Activated gamma-delta T cell (primary cell): ENCODE measurements around the gene CNOT1.

Experiments used
- DNase-seq: peaks from one replicate; lab custom pipeline; 2025; lab: John Stamatoyannopoulos, UW

Gene CNOT1

DNA sequence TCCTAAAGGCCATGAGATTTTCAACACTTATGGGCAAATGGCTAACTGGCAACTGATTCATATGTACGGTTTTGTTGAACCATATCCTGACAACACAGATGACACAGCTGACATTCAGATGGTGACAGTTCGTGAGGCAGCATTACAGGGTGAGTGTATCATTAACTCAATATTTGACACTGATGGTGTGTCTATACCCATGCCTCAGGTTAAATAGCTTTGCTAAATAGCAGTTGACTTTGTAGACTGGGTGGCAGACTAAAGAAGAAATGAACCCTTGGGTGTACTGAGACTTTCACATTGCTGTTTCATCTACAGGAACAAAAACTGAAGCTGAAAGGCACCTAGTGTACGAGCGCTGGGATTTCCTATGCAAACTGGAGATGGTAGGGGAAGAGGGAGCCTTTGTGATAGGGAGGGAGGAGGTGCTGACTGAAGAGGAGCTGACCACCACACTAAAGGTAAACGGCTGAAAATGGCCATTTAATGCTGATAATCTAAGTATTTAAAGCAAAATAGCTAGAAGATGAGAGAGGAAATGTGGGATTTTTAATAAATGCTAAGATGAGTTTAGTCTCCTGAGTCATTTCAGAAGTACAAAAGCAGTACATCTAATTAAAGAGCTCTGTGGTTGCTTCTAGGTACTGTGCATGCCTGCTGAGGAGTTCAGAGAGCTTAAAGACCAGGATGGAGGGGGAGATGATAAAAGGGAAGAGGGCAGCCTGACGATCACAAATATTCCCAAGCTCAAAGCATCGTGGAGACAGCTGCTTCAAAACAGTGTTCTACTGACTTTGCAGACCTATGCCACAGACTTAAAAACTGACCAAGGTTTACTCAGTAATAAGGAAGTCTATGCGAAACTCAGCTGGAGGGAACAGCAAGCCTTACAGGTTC, 111.3 kb downstream of the CNOT1 start:
- no peak for DNase-seq

DNA sequence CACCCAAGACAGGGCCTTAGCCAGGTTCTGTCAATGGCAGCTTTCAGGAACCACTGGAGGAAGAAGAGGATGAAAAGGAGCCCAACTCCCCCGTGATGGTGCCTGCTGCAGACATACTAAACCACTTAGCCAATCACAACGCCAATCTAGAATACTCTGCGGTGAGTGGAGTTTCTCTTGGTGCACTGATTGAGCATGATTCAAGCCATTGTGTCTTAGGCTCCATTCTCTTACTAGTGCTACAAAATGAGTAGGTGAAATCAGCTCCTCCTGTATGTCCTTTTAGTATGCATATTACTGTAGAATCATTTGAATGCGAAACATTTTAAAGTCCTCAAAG, 112.9 kb downstream of the CNOT1 start:
- no peak for DNase-seq

DNA sequence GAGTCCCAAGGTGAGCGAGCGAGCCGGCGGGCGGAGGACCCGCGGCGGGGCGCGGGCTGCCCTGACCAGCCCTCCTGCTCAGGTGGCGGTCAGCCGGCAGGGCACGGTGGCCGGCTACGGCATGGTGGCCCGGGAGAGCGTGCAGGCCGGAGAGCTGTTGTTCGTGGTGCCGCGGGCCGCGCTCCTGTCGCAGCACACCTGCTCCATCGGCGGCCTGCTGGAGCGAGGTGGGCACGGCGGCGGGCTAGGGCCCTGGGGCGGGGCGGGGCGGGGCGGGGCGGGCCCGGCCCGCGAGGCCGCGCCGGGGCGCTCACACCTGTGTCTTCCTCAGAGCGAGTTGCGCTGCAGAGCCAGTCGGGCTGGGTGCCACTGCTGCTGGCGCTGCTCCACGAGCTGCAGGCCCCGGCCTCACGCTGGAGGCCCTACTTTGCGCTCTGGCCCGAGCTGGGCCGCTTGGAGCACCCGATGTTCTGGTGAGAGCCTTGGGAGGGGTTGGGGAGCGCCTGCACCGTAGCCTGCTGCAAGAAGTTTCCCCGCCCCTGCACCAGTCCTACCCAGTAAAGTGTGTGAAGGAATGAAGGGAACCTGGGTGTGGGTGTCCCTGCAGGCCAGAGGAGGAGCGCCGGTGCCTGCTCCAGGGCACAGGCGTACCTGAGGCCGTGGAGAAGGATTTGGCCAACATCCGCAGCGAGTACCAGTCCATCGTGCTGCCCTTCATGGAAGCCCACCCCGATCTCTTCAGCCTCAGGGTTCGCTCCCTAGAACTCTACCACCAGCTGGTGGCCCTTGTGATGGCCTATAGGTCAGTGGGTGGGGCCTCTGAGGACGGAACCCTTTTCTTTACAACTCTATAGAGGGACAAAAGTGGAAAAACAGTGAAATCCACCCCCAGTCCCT, 113.5 kb downstream of the CNOT1 start:
- no peak for DNase-seq

DNA sequence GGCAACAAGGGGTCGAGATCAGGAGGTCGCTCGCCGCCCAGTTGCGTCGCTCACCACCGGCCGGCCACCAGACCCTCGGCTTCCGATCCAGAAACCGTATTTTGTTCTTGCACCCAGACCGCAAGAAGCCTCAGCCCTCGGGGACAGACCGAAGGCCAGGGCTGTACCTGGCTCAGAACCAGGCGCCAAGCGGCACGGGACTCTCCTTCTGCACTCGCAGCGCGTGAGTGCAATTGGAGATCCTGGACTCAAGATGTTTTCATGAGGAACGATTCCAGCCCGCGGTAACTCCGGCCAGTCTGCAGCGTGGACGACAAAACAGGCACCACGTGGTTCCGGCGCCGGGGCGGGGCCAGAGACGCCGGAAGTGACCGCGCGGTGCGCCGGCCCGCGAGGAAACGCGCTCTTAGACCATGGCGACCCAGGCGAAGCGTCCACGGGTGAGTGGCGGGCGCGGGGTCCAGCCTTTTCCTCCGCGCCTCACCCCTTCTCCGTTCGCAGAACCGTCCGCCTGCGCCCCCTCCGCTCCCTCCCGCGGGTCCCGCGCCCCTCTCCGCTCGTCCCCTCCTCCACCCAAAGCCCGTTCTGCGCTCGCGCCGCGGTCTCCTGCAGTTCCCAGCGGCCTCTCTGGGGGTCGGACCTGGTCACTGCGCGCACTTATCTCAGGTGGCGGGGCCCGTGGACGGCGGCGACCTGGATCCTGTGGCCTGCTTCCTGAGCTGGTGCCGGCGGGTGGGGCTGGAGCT, 114.3 kb downstream of the CNOT1 start, which contains the start of gene SETD6:
Gene SETD6 (plus strand): TSS at position 393 of the 746 bp plus-strand sequence. CDS start 21 bp downstream, at position 414.
- DNase-seq = peak; percentile 54

DNA sequence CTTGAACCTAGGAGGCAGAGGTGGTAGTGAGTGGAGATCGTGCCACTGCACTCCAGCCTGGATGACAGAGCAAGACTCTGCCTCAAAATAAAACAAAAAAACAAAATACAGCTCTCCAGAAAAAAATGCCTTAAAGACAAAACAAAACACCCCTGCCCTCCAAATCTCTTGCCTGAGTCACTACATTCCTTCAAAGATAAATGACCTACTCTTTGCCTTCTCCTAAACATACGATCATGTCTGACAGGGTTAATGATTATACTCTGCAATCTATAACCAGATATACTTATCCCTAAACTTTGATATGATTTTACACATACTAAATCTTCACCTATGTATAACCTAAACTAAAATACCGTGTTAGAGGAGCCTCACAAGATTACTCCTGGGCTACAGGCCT, 115.8 kb downstream of the CNOT1 start:
- no peak for DNase-seq

DNA sequence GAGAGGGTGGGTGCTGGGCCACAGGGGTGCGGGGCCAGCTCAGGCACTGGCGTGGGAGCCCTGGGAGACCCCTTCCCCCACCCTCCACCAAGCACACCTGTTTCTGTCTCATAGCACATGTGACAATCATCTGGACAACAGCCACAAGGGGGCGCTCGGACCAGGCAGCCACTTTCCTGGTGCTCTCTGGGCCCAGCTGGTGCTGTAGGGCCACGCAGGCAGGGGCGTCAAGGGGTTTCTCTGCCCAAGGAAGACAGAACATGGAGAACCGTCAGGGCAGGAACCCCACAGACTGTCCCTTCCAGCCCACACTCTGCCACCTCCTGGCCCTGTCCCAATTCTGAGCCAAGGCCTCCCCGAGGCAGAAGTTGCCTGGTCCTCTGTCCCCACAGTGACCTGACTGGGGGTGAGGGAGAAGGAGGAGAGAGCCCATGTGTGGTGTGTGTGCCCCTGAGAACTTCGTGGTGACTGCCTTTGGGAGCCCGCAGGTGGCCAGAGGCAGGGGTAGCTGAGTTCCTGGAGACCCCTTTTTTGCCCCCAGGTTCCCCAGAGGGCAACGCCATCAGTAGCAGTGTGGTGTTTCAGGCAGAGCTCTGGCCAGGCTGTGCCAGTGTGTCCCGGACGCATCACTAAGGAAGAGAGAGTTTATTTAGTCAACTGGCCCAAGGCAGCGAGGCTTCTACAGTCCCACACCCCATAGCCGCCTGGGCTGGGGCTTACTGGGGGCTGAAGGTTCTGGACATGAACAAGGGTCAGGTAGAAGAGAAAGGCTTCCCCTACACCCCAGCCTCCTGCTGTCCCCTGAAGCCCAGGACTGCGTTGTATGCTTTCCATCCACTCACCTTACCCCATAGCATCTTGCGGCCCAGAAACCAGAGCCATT, 117.5 kb downstream of the CNOT1 start:
- DNase-seq = no peak

DNA sequence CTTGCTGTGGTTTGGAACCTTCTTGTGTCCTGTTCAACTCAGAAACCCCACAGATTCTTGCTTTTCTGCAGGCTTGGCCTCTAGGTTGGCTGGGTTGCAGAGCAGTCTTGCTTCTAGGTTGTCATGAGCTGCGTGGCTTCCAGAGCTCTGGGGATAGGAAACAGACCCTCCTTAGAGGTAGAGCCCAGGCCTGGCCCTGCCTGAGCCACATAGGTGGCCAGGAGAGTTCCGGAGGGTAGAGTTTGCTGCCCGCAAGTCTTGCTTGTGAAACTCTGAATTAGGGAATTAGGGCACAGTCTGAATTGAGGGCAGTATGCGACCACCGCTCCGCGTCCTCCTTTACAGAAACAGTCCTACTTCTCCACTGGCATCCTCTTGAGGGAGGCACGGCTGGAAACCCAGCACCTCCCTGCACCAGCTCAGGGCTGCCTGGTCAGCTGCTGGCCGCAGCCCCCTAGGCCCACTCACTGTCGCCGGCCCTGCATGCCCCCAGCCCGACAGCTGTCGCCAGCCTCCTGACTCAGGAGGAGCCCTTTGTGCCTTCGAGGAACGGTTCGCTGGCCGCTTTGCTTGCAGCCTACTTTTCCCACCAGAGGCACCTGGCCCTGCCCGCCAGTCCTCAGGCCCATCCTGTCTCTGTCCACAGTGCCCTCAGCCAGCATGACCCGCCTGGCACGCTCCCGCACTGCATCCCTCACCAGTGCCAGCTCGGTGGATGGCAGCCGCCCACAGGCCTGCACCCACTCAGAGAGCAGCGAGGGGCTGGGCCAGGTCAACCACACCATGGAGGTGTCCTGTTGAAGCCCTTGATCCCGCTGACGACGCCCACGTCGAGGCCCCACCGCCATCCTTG, 118.6 kb downstream of the CNOT1 start:
- no peak for DNase-seq

DNA sequence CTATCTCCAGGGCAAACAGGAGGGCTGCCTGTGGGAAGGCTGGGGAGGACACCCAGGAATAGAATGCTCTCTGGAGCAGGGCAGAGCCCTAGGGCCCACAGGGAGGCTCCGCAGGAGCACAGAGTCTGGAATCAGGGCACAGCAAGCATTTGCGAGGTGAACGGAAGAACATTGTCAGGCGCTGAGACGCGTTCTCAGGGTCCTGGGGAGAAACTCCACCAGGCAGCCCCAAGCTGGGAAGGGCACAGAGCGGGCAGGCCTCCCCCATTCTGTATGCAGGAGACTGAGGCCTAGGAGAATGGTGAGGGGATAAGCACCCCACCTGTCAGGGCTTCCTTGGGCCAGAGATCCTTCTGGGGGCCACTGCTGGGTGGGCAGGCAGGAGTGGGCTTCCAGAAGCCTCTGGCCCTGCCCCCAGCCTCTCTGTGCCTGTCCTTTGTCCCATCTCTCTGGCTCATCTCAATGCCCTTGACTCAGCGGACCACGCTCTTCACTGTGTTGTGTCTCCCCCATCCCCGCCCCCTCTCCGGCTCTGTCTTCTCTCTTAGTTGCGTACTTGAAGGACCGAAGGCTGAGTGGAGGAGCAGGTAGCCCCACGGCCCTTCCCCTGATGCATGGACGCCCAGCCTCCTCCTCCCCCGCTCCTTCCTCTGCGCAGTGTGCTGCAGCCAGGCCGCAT, 119.4 kb downstream of the CNOT1 start:
- DNase-seq = no peak

DNA sequence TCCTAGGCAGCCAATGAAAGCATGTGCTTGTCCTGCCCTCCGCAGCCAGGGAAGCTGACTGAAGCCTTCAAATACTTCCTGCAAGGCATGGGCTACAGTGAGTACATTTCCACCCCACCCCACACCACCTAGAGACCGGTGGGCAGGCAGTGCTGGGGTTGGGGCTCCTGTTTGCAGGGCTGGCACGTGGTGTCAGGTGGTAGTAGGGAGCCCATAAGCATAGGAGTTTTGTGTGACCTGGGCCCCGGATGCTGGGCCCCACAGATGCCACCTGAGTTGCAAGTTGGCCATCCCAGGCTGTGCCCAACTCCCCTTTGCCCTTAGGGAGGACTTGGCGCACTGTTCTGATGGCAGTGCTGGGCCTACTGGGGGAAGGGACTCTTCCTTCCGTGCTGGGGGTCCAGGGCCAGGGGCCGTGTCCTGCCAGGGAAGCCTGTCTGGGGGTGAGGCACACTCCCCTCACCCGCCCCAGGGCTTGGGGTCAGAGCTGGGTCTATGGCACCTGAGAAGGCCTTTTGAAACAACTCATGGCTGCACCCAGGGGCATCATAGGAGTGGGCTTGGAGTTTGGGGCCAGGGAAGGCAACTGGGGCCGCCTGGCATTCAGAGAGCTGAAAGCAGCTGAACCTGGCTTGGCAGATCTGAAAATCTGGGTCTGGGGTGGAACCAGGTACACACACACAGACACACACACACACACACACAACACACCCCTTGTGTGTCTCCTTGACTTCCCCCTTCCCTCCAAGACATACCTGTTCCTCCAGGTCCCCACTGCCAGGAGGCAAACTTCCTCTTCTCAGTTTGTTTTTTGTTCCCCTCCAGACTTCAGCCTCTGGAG, 120.2 kb downstream of the CNOT1 start:
- no peak for DNase-seq

DNA sequence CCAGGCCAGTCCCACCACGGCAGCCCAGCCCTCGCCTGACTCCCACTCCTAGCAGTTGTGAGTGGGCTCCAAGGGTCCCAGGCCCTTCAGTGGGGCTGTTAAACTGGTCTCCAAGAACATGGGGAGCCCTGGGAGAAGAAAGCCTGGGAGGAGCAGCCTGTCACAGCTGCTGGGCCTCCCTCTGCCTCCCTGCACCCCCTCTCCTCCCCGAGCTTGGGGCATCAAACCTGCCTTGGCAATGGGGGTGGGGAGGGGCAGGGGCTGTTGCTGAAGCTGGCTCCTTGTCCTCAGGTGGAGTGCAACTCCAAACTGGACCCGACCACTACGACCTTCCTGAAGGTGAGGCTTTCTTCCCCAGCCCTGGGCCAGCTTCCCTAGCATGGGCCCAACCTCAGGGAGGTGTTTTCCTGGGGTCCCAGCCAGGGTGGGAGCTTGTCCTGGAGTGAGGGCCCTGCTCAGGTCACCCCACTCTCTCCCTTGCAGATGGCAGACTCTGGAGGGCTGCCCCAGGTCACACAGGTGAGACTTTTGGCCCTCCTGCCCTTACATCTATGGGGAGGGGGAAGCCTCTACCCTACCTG, 120.9 kb downstream of the CNOT1 start:
- DNase-seq = no peak

DNA sequence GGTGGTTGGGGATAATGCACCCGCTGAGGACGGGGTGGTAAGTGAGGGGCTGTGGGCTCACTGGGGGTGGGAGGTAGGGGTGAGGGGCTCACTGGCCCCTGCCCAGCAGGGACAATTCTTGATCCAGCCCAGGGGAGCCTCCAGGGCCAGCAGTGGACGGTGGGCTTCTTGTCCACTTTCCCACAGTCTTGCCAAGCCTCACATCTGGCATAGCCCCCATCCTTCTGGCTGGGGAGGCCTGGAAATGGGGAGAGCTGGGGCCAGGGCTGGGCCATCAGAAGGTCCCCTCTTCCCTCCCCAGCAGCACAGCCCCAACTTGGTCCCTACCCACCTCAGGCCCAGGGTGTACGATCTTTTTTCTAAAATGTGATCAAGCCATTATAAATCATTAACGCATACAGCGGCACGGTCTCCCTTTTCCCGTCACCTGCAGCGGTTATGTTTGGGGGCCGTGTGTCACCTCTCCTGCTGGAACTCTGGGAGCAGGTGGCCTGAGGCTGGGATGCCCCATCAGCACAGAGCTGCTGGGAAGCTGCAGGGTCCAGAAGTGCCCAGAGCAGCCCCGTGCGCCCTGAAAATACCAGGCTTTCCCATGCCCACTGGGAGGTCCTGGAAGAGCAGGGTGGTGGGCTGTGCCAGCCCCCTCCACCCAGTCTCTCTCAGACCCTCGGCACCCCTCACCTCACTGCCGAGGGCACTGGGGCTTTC, 121.5 kb downstream of the CNOT1 start:
- no peak for DNase-seq

DNA sequence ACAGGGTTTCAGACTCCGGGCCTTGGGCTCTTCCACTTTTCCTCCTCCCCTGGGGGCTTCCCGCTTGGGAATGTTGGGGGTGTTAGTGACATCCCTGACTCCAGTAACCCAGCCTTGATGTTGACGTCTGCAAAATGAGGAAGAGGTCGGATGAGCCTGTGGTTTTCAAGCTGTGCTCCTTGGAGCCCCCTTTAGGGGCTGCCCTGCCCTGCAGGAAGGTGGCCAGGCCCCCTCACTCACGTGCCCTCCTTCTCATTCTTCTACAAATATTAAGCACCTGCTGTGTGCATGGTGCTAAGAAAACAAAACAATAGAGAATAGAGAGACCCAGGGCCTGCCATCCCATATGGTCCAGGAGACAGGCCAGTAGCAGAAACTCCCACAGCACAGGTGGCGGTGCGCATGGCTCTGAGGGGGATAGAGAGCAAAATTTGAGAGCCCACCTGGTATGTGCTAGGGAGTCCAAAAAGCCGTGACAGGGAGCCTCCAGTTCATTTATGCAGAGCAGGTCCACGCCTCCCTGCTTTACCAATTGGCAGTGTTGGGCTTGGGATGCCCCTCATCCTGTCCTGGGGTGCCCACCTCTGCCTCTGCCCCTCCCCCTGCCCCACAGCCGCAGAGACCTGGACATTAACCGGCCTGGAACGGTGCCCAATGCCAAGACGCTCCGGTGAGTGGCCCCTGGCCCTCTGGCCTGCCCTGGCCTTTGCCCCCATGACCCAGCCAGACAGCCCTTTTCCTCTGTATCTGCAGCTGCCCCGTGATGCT, 122.2 kb downstream of the CNOT1 start:
- no peak for DNase-seq

DNA sequence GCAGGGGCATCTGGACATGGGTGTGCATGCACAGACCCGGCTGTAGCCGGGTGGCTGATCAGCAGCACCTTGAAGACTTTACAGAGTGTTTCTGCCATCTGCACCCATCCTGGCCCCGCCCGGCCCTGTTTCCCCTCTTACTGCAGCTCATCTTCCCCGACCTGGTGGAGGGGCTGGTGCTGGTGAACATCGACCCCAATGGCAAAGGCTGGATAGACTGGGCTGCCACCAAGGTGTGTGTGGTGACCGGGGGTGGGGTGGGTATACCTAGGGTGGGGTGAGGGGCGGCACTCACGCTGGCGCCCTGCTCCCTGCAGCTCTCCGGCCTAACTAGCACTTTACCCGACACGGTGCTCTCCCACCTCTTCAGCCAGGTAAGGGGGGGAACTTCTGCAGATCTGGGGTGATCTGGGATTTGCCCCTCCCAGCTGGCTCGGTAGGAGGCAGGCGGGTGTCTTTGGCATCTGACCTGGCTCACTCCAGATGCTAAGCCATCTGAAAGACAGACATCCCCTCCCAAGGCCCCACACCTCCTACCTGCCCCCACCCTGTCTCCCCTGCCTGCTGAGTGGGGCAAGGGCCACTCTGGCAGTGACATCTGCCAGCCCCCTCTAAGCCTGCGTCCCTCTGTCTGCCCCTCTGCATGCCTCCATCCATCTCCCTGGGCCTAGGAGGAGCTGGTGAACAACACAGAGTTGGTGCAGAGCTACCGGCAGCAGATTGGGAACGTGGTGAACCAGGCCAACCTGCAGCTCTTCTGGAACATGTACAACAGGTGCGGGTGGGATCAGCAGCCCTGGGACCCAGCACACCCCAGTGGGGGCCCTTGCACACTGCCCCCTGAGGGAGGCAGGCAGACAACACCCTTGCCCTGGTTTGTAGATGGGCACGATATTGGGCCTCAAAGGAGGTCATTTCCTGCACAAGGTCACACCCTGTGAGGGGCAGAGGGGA, 123.1 kb downstream of the CNOT1 start:
- no peak for DNase-seq

DNA sequence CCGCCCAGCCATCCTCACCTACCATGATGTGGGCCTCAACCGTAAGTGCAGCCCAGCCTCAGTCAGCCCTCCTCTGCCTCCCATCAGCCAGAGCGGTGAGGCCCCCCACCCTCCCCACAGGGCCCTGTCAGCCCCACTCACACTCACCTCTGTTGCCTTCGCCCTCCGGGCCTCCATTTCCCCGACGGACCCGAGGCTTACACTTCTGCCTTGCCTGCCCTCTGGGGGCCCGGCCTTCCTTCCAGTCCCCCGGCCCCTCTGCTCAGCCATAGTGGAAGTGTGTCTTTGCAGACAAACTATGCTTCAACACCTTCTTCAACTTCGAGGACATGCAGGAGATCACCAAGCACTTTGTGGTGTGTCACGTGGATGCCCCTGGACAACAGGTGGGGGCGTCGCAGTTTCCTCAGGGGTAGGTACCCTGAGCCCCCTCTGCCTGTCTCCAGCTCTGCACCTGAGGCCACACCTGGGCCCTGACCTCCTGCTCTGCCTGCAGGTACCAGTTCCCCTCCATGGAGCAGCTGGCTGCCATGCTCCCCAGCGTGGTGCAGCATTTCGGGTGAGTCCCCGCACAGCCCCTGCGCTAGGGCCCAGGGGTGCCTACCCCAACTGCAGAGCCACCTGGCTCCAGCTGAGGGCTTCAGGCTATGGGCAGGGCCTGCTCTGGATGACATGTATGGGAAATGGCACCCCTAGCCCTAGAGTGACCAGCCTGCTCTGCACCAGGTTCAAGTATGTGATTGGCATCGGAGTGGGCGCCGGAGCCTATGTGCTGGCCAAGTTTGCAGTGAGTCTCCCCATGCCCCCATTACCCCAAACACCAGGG, 125.5 kb downstream of the CNOT1 start:
- DNase-seq = no peak
